IMR-90 (cell line): ENCODE data around the gene SEC61B. TPM values are rescaled to one million over a fixed set of nuclear protein-coding genes. Genes with fewer than 3 reads are reported as not detected.

ENCODE experiments used
- ATAC-seq: fragments of 200-7000 bp; cut with Tn5 transposase; 2 replicates; pipeline ENCODE4 v1.9.1; 2020; ENCODE audit warnings: low read depth, mild to moderate bottlenecking, moderate library complexity
- BruUV-seq: library from RNA; stranded (reverse); fragments of 400-500 nt; replicated peaks from 2 replicates; lab custom pipeline; 2021; lab: Mats Ljungman, UMichigan
- CTCF ChIA-PET: fragments of 300-600 bp; formaldehyde crosslinking; extraction: SDS; loops from one replicate; lab custom pipeline; 2021; ENCODE audit warnings: antibody characterized with exemption; lab: Yijun Ruan, JAX
- POLR2A ChIA-PET: fragments of 300-600 bp; sonication (Branson Sonifier 250); formaldehyde crosslinking; loops from one replicate; lab custom pipeline; 2022; ENCODE audit warnings: antibody characterized with exemption; ENCODE audit not compliant: unreplicated experiment; lab: Charles Lee
- DNase-seq: peaks from one replicate; pipeline ENCODE4 v3.0.0; 2013
- H2AFZ ChIP-seq: replicated peaks from 2 replicates; pipeline ENCODE3; 2013; ENCODE audit warnings: low read length, mild to moderate bottlenecking; ENCODE audit not compliant: poor library complexity
- H2AK5ac ChIP-seq: 2 replicates; pipeline ENCODE4 v1.6.1; 2013; ENCODE audit warnings: low read depth, low read length, inconsistent platforms
- H2AK9ac ChIP-seq: replicated peaks from 2 replicates; pipeline ENCODE3; 2013; ENCODE audit warnings: mild to moderate bottlenecking, low read depth, low read length, moderate library complexity; ENCODE audit not compliant: poor library complexity
- H2BK120ac ChIP-seq: 2 replicates; pipeline ENCODE4 v1.6.1; 2013; ENCODE audit warnings: low read depth, low read length, inconsistent platforms
- H2BK15ac ChIP-seq: 3 replicates; pipeline ENCODE4 v1.6.1; 2013; ENCODE audit warnings: low read depth, low read length, inconsistent platforms
- H2BK20ac ChIP-seq: 2 replicates; pipeline ENCODE4 v1.6.1; 2013; ENCODE audit warnings: low read depth, mild to moderate bottlenecking, inconsistent platforms, low read length, moderate library complexity
- H2BK5ac ChIP-seq: 2 replicates; pipeline ENCODE4 v1.6.1; 2013; ENCODE audit warnings: mild to moderate bottlenecking, low read depth, low read length, inconsistent platforms; ENCODE audit not compliant: poor library complexity, severe bottlenecking
- H3K14ac ChIP-seq: replicated peaks from 2 replicates; pipeline ENCODE4 v1.6.1; 2013; ENCODE audit warnings: low read depth, low read length, inconsistent platforms
- H3K18ac ChIP-seq: 2 replicates; pipeline ENCODE4 v1.6.1; 2013; ENCODE audit warnings: low read depth, low read length, control low read depth
- H3K23ac ChIP-seq: 2 replicates; pipeline ENCODE4 v1.6.1; 2013; ENCODE audit warnings: low read depth, low read length, inconsistent platforms
- H3K27ac ChIP-seq: 2 replicates; pipeline ENCODE4 v1.5.1; 2013; ENCODE audit warnings: mild to moderate bottlenecking, control low read depth, low read length; ENCODE audit not compliant: insufficient read depth
- H3K27me3 ChIP-seq: 2 replicates; pipeline ENCODE4 v1.6.1; 2013; ENCODE audit warnings: low read length; ENCODE audit not compliant: control insufficient read depth, insufficient read depth
- H3K36me3 ChIP-seq: 2 replicates; pipeline ENCODE4 v1.6.1; 2013; ENCODE audit warnings: low read length, mixed read lengths; ENCODE audit not compliant: control insufficient read depth, insufficient read depth
- H3K4ac ChIP-seq: 2 replicates; pipeline ENCODE4 v1.6.1; 2013; ENCODE audit warnings: low read depth, low read length, inconsistent platforms
- H3K4me1 ChIP-seq: 2 replicates; pipeline ENCODE4 v1.6.1; 2013; ENCODE audit warnings: low read length, mixed read lengths; ENCODE audit not compliant: control insufficient read depth, insufficient read depth
- H3K4me2 ChIP-seq: 2 replicates; pipeline ENCODE4 v1.6.1; 2013; ENCODE audit warnings: low read depth, mild to moderate bottlenecking, control low read depth, low read length, moderate library complexity
- H3K4me3 ChIP-seq: 2 replicates; pipeline ENCODE4 v1.5.1; 2013; ENCODE audit warnings: low read depth, mild to moderate bottlenecking, control low read depth, low read length, moderate library complexity; ENCODE audit not compliant: insufficient read depth
- H3K56ac ChIP-seq: 2 replicates; pipeline ENCODE4 v1.6.1; 2013; ENCODE audit warnings: low read length, inconsistent platforms; ENCODE audit not compliant: insufficient read depth; ENCODE audit errors: extremely low read depth
- H3K79me1 ChIP-seq, 2 experiments: 2 replicates each; pipeline ENCODE4 v1.6.1; 2013; ENCODE audit warnings: low read length in 2 of 2, inconsistent platforms in 1 of 2, low read depth in 1 of 2
- H3K9ac ChIP-seq: 2 replicates; pipeline ENCODE4 v1.6.1; 2013; ENCODE audit warnings: low read depth, low read length, control low read depth
- H3K9me1 ChIP-seq: 2 replicates; pipeline ENCODE4 v1.6.1; 2013; ENCODE audit warnings: low read length, inconsistent platforms; ENCODE audit not compliant: insufficient read depth
- H3K9me3 ChIP-seq: 2 replicates; pipeline ENCODE4 v1.6.1; 2013; ENCODE audit warnings: low read length; ENCODE audit not compliant: control insufficient read depth, insufficient read depth
- H4K20me1 ChIP-seq: 2 replicates; pipeline ENCODE4 v1.6.1; 2013; ENCODE audit warnings: low read length, inconsistent platforms; ENCODE audit not compliant: insufficient read depth
- H4K5ac ChIP-seq: 2 replicates; pipeline ENCODE4 v1.6.1; 2013; ENCODE audit warnings: mild to moderate bottlenecking, low read depth, low read length, control low read depth
- H4K8ac ChIP-seq, 2 experiments: 2 replicates each; pipeline ENCODE4 v1.6.1; 2013; ENCODE audit warnings: low read depth in 2 of 2, low read length in 2 of 2, control low read depth in 1 of 2, inconsistent platforms in 1 of 2
- H4K91ac ChIP-seq: 2 replicates; pipeline ENCODE4 v1.6.1; 2013; ENCODE audit warnings: low read depth, low read length, inconsistent platforms; ENCODE audit not compliant: insufficient read depth
- BHLHE40 ChIP-seq: fragments of 150-350 bp; IDR thresholded peaks from 2 replicates; pipeline ENCODE4 v1.6.1; 2016; ENCODE audit warnings: mild to moderate bottlenecking, low read depth, low read length
- CEBPB ChIP-seq: IDR thresholded peaks from 2 replicates; pipeline ENCODE4 v1.6.1; 2012; ENCODE audit warnings: low read depth, low read length, improper control_type of control experiment
- CHD1 ChIP-seq: IDR thresholded peaks from 2 replicates; pipeline ENCODE4 v1.6.1; 2012; ENCODE audit warnings: low read depth, low read length, improper control_type of control experiment
- MAFK ChIP-seq: IDR thresholded peaks from 2 replicates; pipeline ENCODE4 v1.6.1; 2012; ENCODE audit warnings: low read depth, low read length, improper control_type of control experiment
- MXI1 ChIP-seq: IDR thresholded peaks from 2 replicates; pipeline ENCODE4 v1.6.1; 2012; ENCODE audit warnings: low read depth, mild to moderate bottlenecking, low read length, moderate library complexity, borderline replicate concordance
- NFE2L2 ChIP-seq: fragments of 150-350 bp; IDR thresholded peaks from 2 replicates; pipeline ENCODE4 v1.6.1; 2016; ENCODE audit warnings: low read depth, mild to moderate bottlenecking, low read length
- POLR2A ChIP-seq: IDR thresholded peaks from 2 replicates; pipeline ENCODE4 v1.6.1; 2012; ENCODE audit warnings: mild to moderate bottlenecking, low read depth, low read length
- RAD21 ChIP-seq: IDR thresholded peaks from 2 replicates; pipeline ENCODE4 v1.6.1; 2012; ENCODE audit warnings: low read length, improper control_type of control experiment
- SMC3 ChIP-seq: fragments of 150-350 bp; IDR thresholded peaks from 2 replicates; pipeline ENCODE4 v1.6.1; 2016; ENCODE audit warnings: low read depth, mild to moderate bottlenecking, antibody characterized with exemption, low read length, moderate library complexity
- WGBS, 2 experiments: methylation state at CpG; one replicate each; pipeline versions ENCODE4 v1.1.5 to v1.1.7; 2013; ENCODE audit warnings: missing lambda C conversion rate in 2 of 2; ENCODE audit not compliant: insufficient read length in 1 of 2; ENCODE audit errors: extremely low coverage in 2 of 2; 5-methylcytosine and 5-hydroxymethylcytosine counted together
- dilution Hi-C: fragments of 300-500 bp; cut with HindIII; formaldehyde crosslinking; loops from one replicate; pipeline ENCODE4 v1.14.3; 2018; ENCODE audit warnings: low sequenced_read_pairs; ENCODE audit not compliant: unreplicated experiment
- in situ Hi-C: fragments of 300-500 bp; cut with MboI; formaldehyde crosslinking; loops from 3 replicates; pipeline ENCODE4 v1.14.3; 2019; ENCODE audit warnings: low sequenced_read_pairs, inconsistent platforms, mixed read lengths
- intact Hi-C: fragments of 100-400 bp; cut with micrococcal nuclease; formaldehyde crosslinking; loops from 2 replicates; pipeline ENCODE4 v1.10.0; 2022
- polyA plus RNA-seq, 3 experiments: library from polyadenylated mRNA; depleted of rRNA; stranded (reverse); fragments of >200 nt; gene quantifications; 2 replicates each; pipeline ENCODE4 v1.2.3, GENCODE V29; 2012; ENCODE audit warnings: low replicate concordance in 1 of 3
- total RNA-seq: library from RNA; depleted of rRNA; stranded (reverse); fragments of >200 nt; gene quantifications from 2 replicates; pipeline ENCODE4 v1.2.3, GENCODE V29; 2012
- TF ChIP-seq, protein P1 (sequence below): fragments of 150-350 bp; IDR thresholded peaks from 2 replicates; pipeline ENCODE4 v1.6.1; 2017; ENCODE audit warnings: mild to moderate bottlenecking, antibody characterized with exemption, low read length, low read depth
- TF ChIP-seq, protein P2 (sequence below): conservative IDR thresholded peaks from 2 replicates; pipeline ENCODE4 v1.5.1; 2012; ENCODE audit warnings: mild to moderate bottlenecking, low read depth, low read length, improper control_type of control experiment

SEC61B gene
- total and polyA plus RNA-seq, 2 of the 4 experiments (the other 2 are of a cell fraction): 180 to 281 TPM

DNA sequence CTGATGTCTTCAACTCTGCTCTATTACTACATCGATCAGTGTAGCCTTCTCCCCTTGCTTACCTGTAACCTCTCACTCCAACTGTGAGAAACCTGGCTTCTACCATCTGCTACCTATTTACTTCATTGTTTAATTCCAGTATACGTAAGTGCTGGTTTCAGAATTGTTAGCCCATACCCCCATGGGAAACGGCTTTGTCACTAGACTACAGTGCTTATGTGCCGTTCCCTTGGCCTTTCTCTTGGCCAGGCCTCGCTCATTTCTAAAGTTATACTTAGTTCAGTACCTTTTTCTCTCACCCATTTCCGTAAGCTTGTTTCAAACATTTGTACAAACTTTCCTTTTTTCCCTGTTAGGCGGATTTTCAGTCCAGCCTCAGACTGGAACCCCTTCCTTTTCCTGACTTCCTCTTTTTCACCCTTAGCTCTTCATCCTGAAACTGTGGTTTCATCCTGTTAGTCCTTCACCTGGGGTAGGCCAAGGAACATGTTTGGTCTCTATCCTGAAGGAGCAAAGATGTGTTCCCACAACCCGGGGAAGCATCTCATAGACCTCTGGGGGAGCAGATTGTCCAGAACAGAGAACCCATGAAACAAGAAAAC lies 22.0 kb upstream of the SEC61B start:
- Histone ChIP-seq H3K4ac (no peak overlapping the region), H4K5ac (no peak overlapping the region), H4K8ac (no peak overlapping the region), H3K36me3 (no peaks in the 10 kb centered on the region), H3K56ac (no peak overlapping the region), H3K4me2 (no peak overlapping the region), H3K4me3 (no peak overlapping the region), H3K14ac (no peak overlapping the region), H2BK120ac (no peak overlapping the region), H4K20me1 (no peaks in the 10 kb centered on the region), H3K9ac (no peak overlapping the region), H3K23ac (no peak overlapping the region), H3K18ac (no peak overlapping the region), H2AK5ac (no peak overlapping the region), H3K79me1 (no peaks in the 10 kb centered on the region), H4K91ac (no peak overlapping the region), H2AFZ (no peak overlapping the region), H2BK15ac (no peak overlapping the region), H3K4me1 (no peaks in the 10 kb centered on the region), H2BK20ac (no peak overlapping the region), H2AK9ac (no peak overlapping the region), H2BK5ac (no peak overlapping the region), H3K9me1 (no peaks in the 10 kb centered on the region; the same call in 1 of the 2 replicates), H3K9me3 (peaks cover 2% of the 10 kb centered on the region; the same call in 1 of the 2 replicates), H3K27ac (no peak overlapping the region), H3K27me3 (peaks cover 14% of the 10 kb centered on the region)
- no peak for ATAC-seq
- 93% methylated on average over 5 of the region's 8 CpGs; no CpG with 5 or more reads in 1 of the 2 experiments for WGBS, 2 experiments
- CTCF ChIA-PET: no interaction called here
- TF ChIP-seq MXI1 (no peak), NFE2L2 (no peak), MAFK (no peak), BHLHE40 (no peak), POLR2A (no peak), CEBPB (no peak), CHD1 (no peak), RAD21 (no peak), SMC3 (no peak)
- TF ChIP-seq, protein P1, sequence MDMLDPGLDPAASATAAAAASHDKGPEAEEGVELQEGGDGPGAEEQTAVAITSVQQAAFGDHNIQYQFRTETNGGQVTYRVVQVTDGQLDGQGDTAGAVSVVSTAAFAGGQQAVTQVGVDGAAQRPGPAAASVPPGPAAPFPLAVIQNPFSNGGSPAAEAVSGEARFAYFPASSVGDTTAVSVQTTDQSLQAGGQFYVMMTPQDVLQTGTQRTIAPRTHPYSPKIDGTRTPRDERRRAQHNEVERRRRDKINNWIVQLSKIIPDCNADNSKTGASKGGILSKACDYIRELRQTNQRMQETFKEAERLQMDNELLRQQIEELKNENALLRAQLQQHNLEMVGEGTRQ: no peak
- TF ChIP-seq, protein P2, sequence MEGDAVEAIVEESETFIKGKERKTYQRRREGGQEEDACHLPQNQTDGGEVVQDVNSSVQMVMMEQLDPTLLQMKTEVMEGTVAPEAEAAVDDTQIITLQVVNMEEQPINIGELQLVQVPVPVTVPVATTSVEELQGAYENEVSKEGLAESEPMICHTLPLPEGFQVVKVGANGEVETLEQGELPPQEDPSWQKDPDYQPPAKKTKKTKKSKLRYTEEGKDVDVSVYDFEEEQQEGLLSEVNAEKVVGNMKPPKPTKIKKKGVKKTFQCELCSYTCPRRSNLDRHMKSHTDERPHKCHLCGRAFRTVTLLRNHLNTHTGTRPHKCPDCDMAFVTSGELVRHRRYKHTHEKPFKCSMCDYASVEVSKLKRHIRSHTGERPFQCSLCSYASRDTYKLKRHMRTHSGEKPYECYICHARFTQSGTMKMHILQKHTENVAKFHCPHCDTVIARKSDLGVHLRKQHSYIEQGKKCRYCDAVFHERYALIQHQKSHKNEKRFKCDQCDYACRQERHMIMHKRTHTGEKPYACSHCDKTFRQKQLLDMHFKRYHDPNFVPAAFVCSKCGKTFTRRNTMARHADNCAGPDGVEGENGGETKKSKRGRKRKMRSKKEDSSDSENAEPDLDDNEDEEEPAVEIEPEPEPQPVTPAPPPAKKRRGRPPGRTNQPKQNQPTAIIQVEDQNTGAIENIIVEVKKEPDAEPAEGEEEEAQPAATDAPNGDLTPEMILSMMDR: no peak
- in situ Hi-C loops: loop anchor here (25.0 kb wide), 1 partner anchor 1387 kb away; the partner anchor contains the start of gene CAVIN4
- intact Hi-C loops: no loop called here
- dilution Hi-C loops: no loop called here
- POLR2A ChIA-PET: no interaction called here
- no TSS peak for BruUV-seq
- no peak for DNase-seq
